ENCODE results near the gene MGAT3. TPM values are rescaled to one million over a fixed set of nuclear protein-coding genes. Genes with fewer than 3 reads are reported as not detected.
A peak's percentile ranks its signal among the peaks of the same experiment; 100 is the strongest.

MGAT3 gene
- total and polyA plus RNA-seq, 9 of the 15 experiments (the other 6 are each of a cell fraction or from before 2014, with no cell fraction given) = 0.10 to 11.5 (median 4.6) TPM

DNA sequence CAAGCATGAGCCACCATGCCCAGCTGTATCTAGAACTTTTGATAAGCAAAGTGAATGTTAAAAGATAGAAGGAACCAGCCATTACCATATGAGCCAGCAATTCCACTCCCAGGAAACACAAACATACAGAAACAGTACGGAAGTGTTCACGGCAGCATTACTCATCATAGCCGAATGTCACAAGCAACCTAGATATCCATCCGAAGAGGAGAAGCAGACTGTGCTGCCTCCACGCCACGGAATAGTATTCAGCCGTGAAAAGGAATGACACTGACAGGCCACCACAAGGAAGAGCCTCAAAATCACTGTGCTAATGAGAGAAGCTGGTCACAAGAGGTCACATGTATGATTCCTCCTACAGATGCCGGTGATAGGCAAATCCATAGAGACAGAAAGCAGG, 17.6 kb upstream of the MGAT3 start (continued):
- TF ChIP-seq FOSL1 (tag; conservative IDR thresholded peaks at IDR 0.05) (peak; percentile 87), HMG20B (CRISPR knock-in tag; IDR thresholded peaks at IDR 0.05) (no peak), ATF1 (CRISPR knock-in tag; IDR thresholded peaks at IDR 0.05) (no peak), ATF1 (tag; IDR thresholded peaks at IDR 0.05) (peak; percentile 34; the same call in 1 of the 2 replicates), SMARCA4 (IDR thresholded peaks at IDR 0.05) (peak; percentile 57; the same call in 1 of the 2 replicates), HDAC2 (IDR thresholded peaks at IDR 0.05) (0 out of 2 replicates have a peak, but pooled peaks have one; percentile 33), IFI16 (CRISPR knock-in tag; IDR thresholded peaks at IDR 0.05) (no peak), C11orf30 (IDR thresholded peaks at IDR 0.05; ENCODE audit: low read depth) (peak; percentile 36; the same call in 1 of the 2 replicates), RCOR1 (IDR thresholded peaks at IDR 0.05; ENCODE audit: borderline replicate concordance in 1 of 2, low read depth in 2 of 2, low read length in 2 of 2) (peak in 1 of 2 experiments; percentile 80; a peak in 1 of 4 replicates), MAFK (IDR thresholded peaks at IDR 0.05; ENCODE audit: low read length) (peak; percentile 22; the same call in 1 of the 2 replicates), SMC3 (conservative IDR thresholded peaks at IDR 0.05; ENCODE audit: insufficient read depth, low read depth, low read length) (no peak), ELF1 (tag; IDR thresholded peaks at IDR 0.05) (peak; percentile 63), PHF20 (IDR thresholded peaks at IDR 0.05; ENCODE audit: partially characterized antibody) (no peak), RNF2 (IDR thresholded peaks at IDR 0.05) (no peak), ETV1 (tag; conservative IDR thresholded peaks at IDR 0.05; ENCODE audit: low read depth) (peak; percentile 69), ZNF766 (CRISPR knock-in tag; conservative IDR thresholded peaks at IDR 0.05) (0 out of 2 replicates have a peak, but pooled peaks have one; percentile 19), MTA1 (IDR thresholded peaks at IDR 0.05; ENCODE audit: borderline replicate concordance) (0 out of 2 replicates have a peak, but pooled peaks have one; percentile 43), BHLHE40 (IDR thresholded peaks at IDR 0.05; ENCODE audit: low read length) (0 out of 2 replicates have a peak, but pooled peaks have one; percentile 10), ZNF146 (CRISPR knock-in tag; IDR thresholded peaks at IDR 0.05; ENCODE audit: unreplicated experiment) (peak; percentile 100), ZNF3 (CRISPR knock-in tag; IDR thresholded peaks at IDR 0.05) (0 out of 2 replicates have a peak, but pooled peaks have one; percentile 43), GATA2 (CRISPR knock-in tag; IDR thresholded peaks at IDR 0.05) (peak; percentile 89), KDM1A (IDR thresholded peaks at IDR 0.05) (peak; percentile 55 to 64; a peak in 3 of 4 replicates), TRIM28 (IDR thresholded peaks at IDR 0.05) (no peak), ZNF121 (CRISPR knock-in tag; conservative IDR thresholded peaks at IDR 0.05) (peak; percentile 29; the same call in 1 of the 2 replicates), ADNP (tag; IDR thresholded peaks at IDR 0.05) (peak; percentile 77), ESRRA (IDR thresholded peaks at IDR 0.05; ENCODE audit: borderline replicate concordance, low read depth) (0 out of 2 replicates have a peak, but pooled peaks have one; percentile 23), DPF2 (IDR thresholded peaks at IDR 0.05) (peak; percentile 66; the same call in 1 of the 2 replicates), GTF2E2 (tag; IDR thresholded peaks at IDR 0.05) (no peak), MNT (conservative IDR thresholded peaks at IDR 0.05) (no peak)
- TF ChIP-seq, protein P1, sequence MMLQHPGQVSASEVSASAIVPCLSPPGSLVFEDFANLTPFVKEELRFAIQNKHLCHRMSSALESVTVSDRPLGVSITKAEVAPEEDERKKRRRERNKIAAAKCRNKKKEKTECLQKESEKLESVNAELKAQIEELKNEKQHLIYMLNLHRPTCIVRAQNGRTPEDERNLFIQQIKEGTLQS (IDR thresholded peaks at IDR 0.05) = peak; percentile 74
- TF ChIP-seq, protein P1 (CRISPR knock-in tag; conservative IDR thresholded peaks at IDR 0.05) = no peak
- TF ChIP-seq, protein P2, sequence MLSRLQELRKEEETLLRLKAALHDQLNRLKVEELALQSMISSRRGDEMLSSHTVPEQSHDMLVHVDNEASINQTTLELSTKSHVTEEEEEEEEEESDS (CRISPR knock-in tag; IDR thresholded peaks at IDR 0.05) = no peak
